Measurements from ENCODE around the gene TRIO. TPM values are rescaled to one million over a fixed set of nuclear protein-coding genes. Genes with fewer than 3 reads are reported as not detected.

The TRIO gene
- polyA plus RNA-seq, 1 donor (not counting 4 experiments of a cell fraction or from before 2014, with no cell fraction given) = 57.2 TPM

GRCh38 chr5:14337593-14337992 is 194.5 kb downstream of the TRIO start:
- dilution Hi-C loops (cut with MboI; ENCODE audit: extremely low pct_ligation_motif_present, low sequenced_read_pairs) = no loop called here

GRCh38 chr5:14339468-14339867 is 196.3 kb downstream of the TRIO start:
- DNase-seq (ENCODE audit: low read depth, low spot score) (no peak), FAIRE-seq (no peak)
- Histone ChIP-seq H3K9me1 (ENCODE audit: control insufficient read depth, extremely low read depth, insufficient read depth, low read length) (no peaks in the 10 kb centered on the region), H3K4me2 (ENCODE audit: control insufficient read depth, extremely low read depth, insufficient read depth, low read depth, low read length) (no peak overlapping the region), H2AFZ (ENCODE audit: control insufficient read depth, low read length) (no peak overlapping the region), H3K27ac (ENCODE audit: control insufficient read depth, insufficient read depth, low read length) (no peak overlapping the region), H3K27me3 (ENCODE audit: control insufficient read depth, extremely low read depth, insufficient read depth, low read length) (no peaks in the 10 kb centered on the region), H3K4me3 (ENCODE audit: control insufficient read depth in 2 of 3, extremely low read depth in 1 of 3, insufficient read depth in 2 of 3, low read depth in 1 of 3, low read length in 3 of 3) (no peak overlapping the region), H3K4me1 (ENCODE audit: control insufficient read depth, extremely low read depth, insufficient read depth, low read length) (no peaks in the 10 kb centered on the region), H4K20me1 (ENCODE audit: control insufficient read depth, extremely low read depth, insufficient read depth, low read length) (peaks cover 7% of the 10 kb centered on the region), H3K9ac (ENCODE audit: control insufficient read depth, extremely low read depth, insufficient read depth, low read length) (no peak overlapping the region), H3K79me2 (ENCODE audit: control insufficient read depth, insufficient read depth, low read length) (peaks cover 36% of the 10 kb centered on the region), H3K9me3 (ENCODE audit: control insufficient read depth, low read depth, low read length) (no peaks in the 10 kb centered on the region), H3K36me3 (ENCODE audit: control insufficient read depth in 2 of 2, extremely low read depth in 1 of 2, insufficient read depth in 2 of 2, low read length in 2 of 2) (peaks cover 33 to 52% of the 10 kb centered on the region in 2 experiments)
- dilution Hi-C loops (cut with MboI; ENCODE audit: extremely low pct_ligation_motif_present, low sequenced_read_pairs) = no loop called here
- TF ChIP-seq EZH2 (IDR thresholded peaks at IDR 0.05; ENCODE audit: low read length) (no peak), CTCF (optimal IDR thresholded peaks at IDR 0.05 in 1 of 3, IDR thresholded peaks at IDR 0.05 in 1 of 3, conservative IDR thresholded peaks at IDR 0.05 in 1 of 3; ENCODE audit: extremely low read depth in 1 of 3, insufficient read depth in 2 of 3, low read length in 3 of 3) (no peak)

More at GRCh38 chr5:14337593-14337992, 194.5 kb downstream of the TRIO start:
- no peaks in the 10 kb centered on the region for H3K9me3 ChIP-seq (ENCODE audit: control insufficient read depth, low read depth, low read length)
- FAIRE-seq = no peak
- no peak overlapping the region for H3K9ac ChIP-seq (ENCODE audit: control insufficient read depth, extremely low read depth, insufficient read depth, low read length)
- H4K20me1 ChIP-seq (ENCODE audit: control insufficient read depth, extremely low read depth, insufficient read depth, low read length) = peaks cover 7% of the 10 kb centered on the region
- no peak overlapping the region for H3K27ac ChIP-seq (ENCODE audit: control insufficient read depth, insufficient read depth, low read length)
- peaks cover 36% of the 10 kb centered on the region for H3K79me2 ChIP-seq (ENCODE audit: control insufficient read depth, insufficient read depth, low read length)
- H2AFZ ChIP-seq (ENCODE audit: control insufficient read depth, low read length) = no peak overlapping the region
- no peaks in the 10 kb centered on the region for H3K4me1 ChIP-seq (ENCODE audit: control insufficient read depth, extremely low read depth, insufficient read depth, low read length)
- no peak overlapping the region for H3K4me3 ChIP-seq (ENCODE audit: control insufficient read depth in 2 of 3, extremely low read depth in 1 of 3, insufficient read depth in 2 of 3, low read depth in 1 of 3, low read length in 3 of 3)
- H3K4me2 ChIP-seq (ENCODE audit: control insufficient read depth, extremely low read depth, insufficient read depth, low read depth, low read length) = no peak overlapping the region
- peaks cover 40 to 57% of the 10 kb centered on the region in 2 experiments for H3K36me3 ChIP-seq (ENCODE audit: control insufficient read depth in 2 of 2, extremely low read depth in 1 of 2, insufficient read depth in 2 of 2, low read length in 2 of 2)
- no peak for DNase-seq (ENCODE audit: low read depth, low spot score)
- H3K27me3 ChIP-seq (ENCODE audit: control insufficient read depth, extremely low read depth, insufficient read depth, low read length) = no peaks in the 10 kb centered on the region
- no peaks in the 10 kb centered on the region for H3K9me1 ChIP-seq (ENCODE audit: control insufficient read depth, extremely low read depth, insufficient read depth, low read length)
- TF ChIP-seq CTCF (optimal IDR thresholded peaks at IDR 0.05 in 1 of 3, IDR thresholded peaks at IDR 0.05 in 1 of 3, conservative IDR thresholded peaks at IDR 0.05 in 1 of 3; ENCODE audit: extremely low read depth in 1 of 3, insufficient read depth in 2 of 3, low read length in 3 of 3) = no peak
- TF ChIP-seq EZH2 (IDR thresholded peaks at IDR 0.05; ENCODE audit: low read length) = no peak

Data from keratinocyte (primary cell).